Endodermal cell (in vitro differentiated cells): ENCODE measurements around the gene GLDN. TPM values are rescaled to one million over a fixed set of nuclear protein-coding genes. Genes with fewer than 3 reads are reported as not detected.

ENCODE experiments used
- DNase-seq: peaks from one replicate; pipeline ENCODE4 v3.0.0-alpha.2; 2017
- H3K27ac ChIP-seq: 2 replicates; pipeline ENCODE4 v1.5.1; 2013; ENCODE audit warnings: mild to moderate bottlenecking, low read depth, low read length, moderate library complexity
- H3K27me3 ChIP-seq: 2 replicates; pipeline ENCODE4 v1.6.1; 2013; ENCODE audit warnings: mild to moderate bottlenecking, low read length, moderate library complexity; ENCODE audit not compliant: insufficient read depth, control insufficient read depth, poor library complexity, severe bottlenecking
- H3K36me3 ChIP-seq: 2 replicates; pipeline ENCODE4 v1.7.0; 2013; ENCODE audit warnings: mild to moderate bottlenecking, low read length, moderate library complexity; ENCODE audit not compliant: control insufficient read depth, insufficient read depth
- H3K4me1 ChIP-seq: one replicate; pipeline ENCODE4 v1.7.0; 2013; ENCODE audit warnings: low read length; ENCODE audit not compliant: control insufficient read depth, insufficient read depth
- H3K4me3 ChIP-seq: 2 replicates; pipeline ENCODE4 v1.5.1; 2013; ENCODE audit warnings: mild to moderate bottlenecking, low read length, moderate library complexity
- H3K9ac ChIP-seq: 2 replicates; pipeline ENCODE4 v1.6.1; 2013; ENCODE audit warnings: mild to moderate bottlenecking, low read length, moderate library complexity; ENCODE audit not compliant: poor library complexity, severe bottlenecking; ENCODE audit errors: extremely low read depth
- H3K9me3 ChIP-seq: 2 replicates; pipeline ENCODE4 v1.6.1; 2013; ENCODE audit warnings: mild to moderate bottlenecking, low read length, moderate library complexity; ENCODE audit not compliant: control insufficient read depth
- H3K27ac Mint-ChIP-seq: 2 replicates; pipeline ENCODE4 v1.8.0; 2020; ENCODE audit warnings: mixed read lengths
- H3K27me3 Mint-ChIP-seq: 2 replicates; pipeline ENCODE4 v1.8.0; 2021; ENCODE audit warnings: mild to moderate bottlenecking, mixed read lengths; ENCODE audit not compliant: insufficient read depth
- H3K36me3 Mint-ChIP-seq: 2 replicates; pipeline ENCODE4 v1.8.0; 2020; ENCODE audit warnings: low read depth, mixed read lengths
- H3K4me1 Mint-ChIP-seq: 2 replicates; pipeline ENCODE4 v1.8.0; 2020; ENCODE audit warnings: mixed read lengths
- H3K4me3 Mint-ChIP-seq: 2 replicates; pipeline ENCODE4 v1.8.0; 2020; ENCODE audit warnings: mild to moderate bottlenecking, moderate library complexity, mixed read lengths
- H3K9me3 Mint-ChIP-seq: 2 replicates; pipeline ENCODE4 v1.8.0; 2020; ENCODE audit warnings: mild to moderate bottlenecking, mixed read lengths
- WGBS, 2 experiments: methylation state at CpG; one replicate each; pipeline versions ENCODE4 v1.1.5 to v1.1.7; 2013; ENCODE audit warnings: missing lambda C conversion rate in 2 of 2, mixed read lengths in 1 of 2; ENCODE audit not compliant: insufficient coverage in 1 of 2, insufficient read length in 1 of 2; 5-methylcytosine and 5-hydroxymethylcytosine counted together
- total RNA-seq, 2 donors: library from RNA; stranded (reverse); fragmentation: NEBNext Ultra II Directional in 1 of 2; extraction: Animal tissue kit (Norgen Biotek cat#: 25700) in 1 of 2; gene quantifications; 2 replicates in 1 of 2; 3 replicates in 1 of 2; pipeline ENCODE4 v1.2.1, GENCODE V29; 2021
- TF ChIP-seq, protein P1 (sequence below): fragments of 200-600 bp; sonication (generic); conservative IDR thresholded peaks from 2 replicates; pipeline ENCODE4 v1.5.0; 2021; ENCODE audit warnings: antibody characterized with exemption, mild to moderate bottlenecking

The GLDN gene
- total RNA-seq, 2 donors from 2014 or later = 0.62 to 1.7 TPM

DNA sequence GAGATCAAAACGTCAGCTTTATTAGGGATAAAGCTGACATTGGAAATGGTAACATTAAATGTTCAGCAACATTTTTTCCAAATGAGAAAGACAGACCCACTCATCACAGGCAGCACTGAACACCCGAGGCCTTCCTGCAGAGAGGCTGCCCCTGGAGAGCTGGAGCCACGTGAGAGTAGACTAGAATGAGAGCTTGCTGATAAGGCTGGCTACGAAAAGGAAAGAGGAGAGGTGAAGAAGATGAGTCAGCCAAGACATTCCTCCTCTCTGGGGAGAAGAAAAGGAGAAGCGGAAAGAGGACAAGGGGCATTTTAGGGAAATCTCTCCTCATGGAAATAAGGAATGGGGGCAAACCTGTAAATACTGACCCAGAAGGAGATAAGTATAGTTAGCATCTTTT, 10.3 kb upstream of the GLDN start:
- no peak overlapping the region for H3K27ac ChIP-seq
- peaks cover 17% of the 10 kb centered on the region for H3K9me3 ChIP-seq
- H3K4me1 ChIP-seq = no peaks in the 10 kb centered on the region
- H3K4me3 ChIP-seq = no peak overlapping the region
- no peaks in the 10 kb centered on the region for H3K36me3 ChIP-seq
- H3K4me3 Mint-ChIP-seq = no peak overlapping the region
- no peak overlapping the region for H3K9ac ChIP-seq
- TF ChIP-seq, protein P1, sequence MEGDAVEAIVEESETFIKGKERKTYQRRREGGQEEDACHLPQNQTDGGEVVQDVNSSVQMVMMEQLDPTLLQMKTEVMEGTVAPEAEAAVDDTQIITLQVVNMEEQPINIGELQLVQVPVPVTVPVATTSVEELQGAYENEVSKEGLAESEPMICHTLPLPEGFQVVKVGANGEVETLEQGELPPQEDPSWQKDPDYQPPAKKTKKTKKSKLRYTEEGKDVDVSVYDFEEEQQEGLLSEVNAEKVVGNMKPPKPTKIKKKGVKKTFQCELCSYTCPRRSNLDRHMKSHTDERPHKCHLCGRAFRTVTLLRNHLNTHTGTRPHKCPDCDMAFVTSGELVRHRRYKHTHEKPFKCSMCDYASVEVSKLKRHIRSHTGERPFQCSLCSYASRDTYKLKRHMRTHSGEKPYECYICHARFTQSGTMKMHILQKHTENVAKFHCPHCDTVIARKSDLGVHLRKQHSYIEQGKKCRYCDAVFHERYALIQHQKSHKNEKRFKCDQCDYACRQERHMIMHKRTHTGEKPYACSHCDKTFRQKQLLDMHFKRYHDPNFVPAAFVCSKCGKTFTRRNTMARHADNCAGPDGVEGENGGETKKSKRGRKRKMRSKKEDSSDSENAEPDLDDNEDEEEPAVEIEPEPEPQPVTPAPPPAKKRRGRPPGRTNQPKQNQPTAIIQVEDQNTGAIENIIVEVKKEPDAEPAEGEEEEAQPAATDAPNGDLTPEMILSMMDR = no peak
- H3K4me1 Mint-ChIP-seq = no peaks in the 10 kb centered on the region
- peaks cover 43% of the 10 kb centered on the region for H3K27me3 ChIP-seq
- H3K36me3 Mint-ChIP-seq = no peaks in the 10 kb centered on the region
- peaks cover 18% of the 10 kb centered on the region for H3K27me3 Mint-ChIP-seq
- no peaks in the 10 kb centered on the region for H3K9me3 Mint-ChIP-seq
- DNase-seq = no peak
- WGBS, 2 experiments = 58 to 69% methylated on average over 3 to 5 of the region's 5 CpGs
- H3K27ac Mint-ChIP-seq = no peak overlapping the region

DNA sequence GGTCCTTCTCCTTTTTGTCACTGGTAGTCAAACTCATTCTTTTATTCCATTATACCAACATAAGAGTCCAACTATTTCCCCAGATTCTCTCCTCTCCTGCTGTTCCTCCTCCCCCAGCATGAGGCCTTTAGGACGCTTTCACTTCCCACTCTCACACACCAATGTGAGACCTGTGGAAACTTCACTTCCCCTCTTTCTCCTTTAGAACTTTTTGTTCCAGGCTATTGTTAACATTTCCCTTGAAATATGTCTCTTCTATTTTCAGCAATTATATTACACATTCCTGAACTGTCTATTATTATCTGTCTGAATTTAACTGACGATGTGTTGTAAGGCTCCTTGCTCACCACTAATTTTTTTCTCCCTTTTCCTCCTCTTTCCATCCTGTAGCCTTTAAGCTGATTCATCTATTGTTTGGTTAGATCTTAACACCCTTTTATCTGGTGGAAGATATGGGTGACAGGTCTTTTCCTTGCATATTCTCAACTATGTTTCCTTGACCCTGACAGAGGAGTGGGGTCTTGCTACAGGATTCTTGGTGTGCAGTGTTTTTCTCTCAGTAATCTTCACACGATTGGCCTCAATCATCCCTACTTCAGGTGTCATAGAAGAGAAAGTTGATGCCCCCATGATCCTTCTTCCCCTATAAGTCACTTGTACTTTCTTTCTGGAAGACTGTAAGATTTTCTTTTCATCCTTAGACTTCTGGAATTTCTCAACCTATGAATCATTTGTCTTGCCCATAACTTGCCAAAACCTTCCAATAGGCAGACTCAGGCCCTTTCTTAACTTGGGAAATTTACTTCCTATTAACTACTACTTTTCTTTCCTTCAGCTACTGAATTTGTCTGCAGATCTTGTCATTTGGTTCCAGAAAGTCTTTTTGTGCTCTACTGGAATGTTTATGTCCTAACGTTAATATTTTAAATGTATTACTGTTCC, 9.0 kb upstream of the GLDN start:
- Mint-ChIP-seq H3K4me1 (no peaks in the 10 kb centered on the region), H3K27ac (no peak overlapping the region), H3K27me3 (peaks cover 26% of the 10 kb centered on the region), H3K36me3 (no peaks in the 10 kb centered on the region), H3K4me3 (no peak overlapping the region), H3K9me3 (no peaks in the 10 kb centered on the region)
- Histone ChIP-seq H3K9ac (no peak overlapping the region), H3K4me1 (no peaks in the 10 kb centered on the region), H3K27me3 (peaks cover 54% of the 10 kb centered on the region), H3K4me3 (no peak overlapping the region), H3K27ac (no peak overlapping the region), H3K36me3 (no peaks in the 10 kb centered on the region), H3K9me3 (peaks cover 17% of the 10 kb centered on the region)
- TF ChIP-seq, protein P1 = no peak
- 96 to 98% methylated on average over 4 of the region's 4 CpGs for WGBS, 2 experiments
- DNase-seq = no peak

DNA sequence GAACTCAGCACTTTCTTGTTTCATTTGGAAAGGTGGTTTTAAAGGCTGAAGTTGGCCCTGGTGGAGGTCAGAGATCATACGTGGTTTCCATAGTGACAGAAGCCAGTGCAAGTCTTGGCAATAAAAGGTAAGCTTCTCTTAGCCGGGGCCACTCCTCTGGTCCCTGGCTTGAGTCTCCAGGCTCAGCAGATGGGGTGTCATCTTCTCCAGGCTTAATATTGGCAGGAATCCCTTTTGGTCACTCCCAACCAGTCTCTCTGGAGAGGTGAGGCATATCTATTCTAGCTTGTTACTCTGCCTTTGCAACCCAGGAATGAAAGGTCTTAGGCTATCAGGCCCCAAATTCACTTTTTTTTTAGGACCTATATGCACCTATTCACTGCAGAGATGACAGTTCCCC, 7.9 kb upstream of the GLDN start:
- peaks cover 17% of the 10 kb centered on the region for H3K9me3 ChIP-seq
- no peak overlapping the region for H3K4me3 Mint-ChIP-seq
- TF ChIP-seq, protein P1 = no peak
- no peaks in the 10 kb centered on the region for H3K9me3 Mint-ChIP-seq
- no peaks in the 10 kb centered on the region for H3K4me1 Mint-ChIP-seq
- no peak overlapping the region for H3K27ac Mint-ChIP-seq
- peaks cover 65% of the 10 kb centered on the region for H3K27me3 ChIP-seq
- peaks cover 37% of the 10 kb centered on the region for H3K27me3 Mint-ChIP-seq
- H3K4me1 ChIP-seq = no peaks in the 10 kb centered on the region
- 88 to 100% methylated on average over 2 of the region's 2 CpGs for WGBS, 2 experiments
- no peaks in the 10 kb centered on the region for H3K36me3 Mint-ChIP-seq
- H3K27ac ChIP-seq = no peak overlapping the region
- H3K4me3 ChIP-seq = no peak overlapping the region
- H3K36me3 ChIP-seq = no peaks in the 10 kb centered on the region
- no peak for DNase-seq
- no peak overlapping the region for H3K9ac ChIP-seq
